Measurements from ENCODE around the gene GPR155. TPM values are rescaled to one million over a fixed set of nuclear protein-coding genes. Genes with fewer than 3 reads are reported as not detected.

Gene GPR155
- total RNA-seq, 4 donors from 2014 or later, result 28.8 to 43.2 (median 39.1) TPM

DNA sequence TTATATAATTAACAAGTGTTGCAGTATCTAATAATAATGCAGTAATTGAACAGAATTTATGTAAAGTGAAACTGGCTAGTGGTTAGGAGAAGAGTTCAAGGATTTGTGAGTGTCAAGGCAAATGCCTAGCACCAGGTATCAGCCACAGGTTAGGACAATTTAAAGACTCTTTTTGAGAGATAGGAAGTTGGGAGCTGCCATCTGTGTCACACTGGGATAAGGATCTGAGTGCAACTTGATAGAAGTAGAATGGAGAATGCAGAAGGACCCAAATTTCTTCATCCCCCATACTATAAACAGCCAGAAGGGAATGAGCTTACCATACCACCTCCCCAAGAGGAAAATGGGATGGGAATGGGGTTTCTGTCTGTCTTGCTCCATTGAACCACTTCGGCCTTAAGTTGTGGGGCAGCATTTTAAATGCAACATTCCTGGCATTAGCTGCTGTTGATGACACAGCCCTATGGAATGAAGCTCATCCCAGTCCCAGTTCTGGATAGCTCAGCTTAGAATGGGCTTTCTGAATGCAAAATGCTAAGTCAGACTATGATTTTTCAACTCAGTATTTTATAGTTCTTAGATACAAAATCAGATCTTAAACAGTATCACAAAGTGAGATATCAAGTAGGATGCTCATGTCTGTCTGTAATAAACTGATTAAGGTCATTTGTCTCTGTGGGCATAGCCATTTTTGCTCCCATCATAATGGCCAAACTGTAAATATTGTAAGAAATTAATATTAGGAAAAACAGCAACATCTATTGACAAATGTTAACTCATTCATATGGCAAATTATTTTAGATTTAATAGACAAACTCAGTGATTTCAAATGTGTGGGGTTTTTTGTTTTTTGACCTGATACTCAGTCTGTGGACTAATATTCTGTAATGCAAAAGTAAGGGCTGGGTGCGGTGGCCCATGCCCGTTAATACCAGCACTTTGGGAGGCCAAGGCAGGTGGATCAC lies 44.0 kb downstream of the GPR155 start:
- Histone ChIP-seq H3K4me1 (peaks cover 4 to 28% (median 17%) of the 10 kb centered on the region in 4 donors), H3K27me3 (no peaks in the 10 kb centered on the region), H3K9me3 (no peaks in the 10 kb centered on the region), H3K4me3 (no peak overlapping the region), H3K36me3 (peaks cover 0 to 67% (median 25%) of the 10 kb centered on the region in 4 donors), H3K27ac (replicated peaks in 1 of 4) (no peak overlapping the region)
- TF ChIP-seq POLR2A (IDR thresholded peaks at IDR 0.05; ENCODE audit: low read depth), result no peak
- no peak for DNase-seq (ENCODE audit: extremely low spot score)
- WGBS, result 71% methylated on average over 3 of the region's 3 CpGs
- intact Hi-C loops (cut with DNase I), result no loop called here

DNA sequence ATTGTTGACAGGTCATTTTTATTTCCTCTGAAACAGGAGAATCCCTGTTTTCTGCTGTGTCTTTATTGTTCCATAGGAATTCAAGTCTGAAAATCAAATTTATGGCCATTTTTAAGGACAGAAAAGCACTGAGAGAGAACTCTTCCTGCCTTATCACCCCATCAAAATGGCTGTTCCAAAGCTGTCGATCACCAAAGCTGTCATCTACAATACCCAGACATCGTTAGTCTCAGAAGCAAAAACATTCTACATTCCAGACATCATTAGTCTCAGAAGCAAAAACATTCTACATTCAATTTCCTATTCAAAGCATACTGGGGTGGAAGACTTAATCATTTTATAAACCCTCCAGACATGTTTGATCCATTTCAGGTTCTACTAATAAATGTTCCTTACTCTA lies 46.9 kb downstream of the GPR155 start:
- 80% methylated on average over 2 of the region's 2 CpGs for WGBS

GRCh38 chr2:174439323-174439722 lies 47.5 kb downstream of the GPR155 start:
- Histone ChIP-seq H3K36me3 (peaks cover 0 to 63% (median 19%) of the 10 kb centered on the region in 4 donors), H3K27ac (replicated peaks in 1 of 4) (no peak overlapping the region), H3K4me1 (peaks cover 4 to 31% (median 18%) of the 10 kb centered on the region in 4 donors), H3K27me3 (no peaks in the 10 kb centered on the region), H3K4me3 (no peak overlapping the region), H3K9me3 (no peaks in the 10 kb centered on the region)
- intact Hi-C loops (cut with DNase I), result no loop called here
- WGBS, result 78% methylated on average over 2 of the region's 2 CpGs
- TF ChIP-seq POLR2A (IDR thresholded peaks at IDR 0.05; ENCODE audit: low read depth), result no peak
- DNase-seq (ENCODE audit: extremely low spot score), result no peak

More for the DNA sequence above, 46.9 kb downstream of the GPR155 start:
- H3K4me1 ChIP-seq, result peaks cover 4 to 37% (median 21%) of the 10 kb centered on the region in 4 donors
- no peak for DNase-seq (ENCODE audit: extremely low spot score)
- intact Hi-C loops (cut with DNase I), result no loop called here
- H3K9me3 ChIP-seq, result no peaks in the 10 kb centered on the region
- no peak overlapping the region for H3K27ac ChIP-seq (replicated peaks in 1 of 4)
- peaks cover 0 to 69% (median 25%) of the 10 kb centered on the region in 4 donors for H3K36me3 ChIP-seq
- no peak overlapping the region for H3K4me3 ChIP-seq
- no peak for TF ChIP-seq EP300 (IDR thresholded peaks at IDR 0.05)
- TF ChIP-seq, protein P1, sequence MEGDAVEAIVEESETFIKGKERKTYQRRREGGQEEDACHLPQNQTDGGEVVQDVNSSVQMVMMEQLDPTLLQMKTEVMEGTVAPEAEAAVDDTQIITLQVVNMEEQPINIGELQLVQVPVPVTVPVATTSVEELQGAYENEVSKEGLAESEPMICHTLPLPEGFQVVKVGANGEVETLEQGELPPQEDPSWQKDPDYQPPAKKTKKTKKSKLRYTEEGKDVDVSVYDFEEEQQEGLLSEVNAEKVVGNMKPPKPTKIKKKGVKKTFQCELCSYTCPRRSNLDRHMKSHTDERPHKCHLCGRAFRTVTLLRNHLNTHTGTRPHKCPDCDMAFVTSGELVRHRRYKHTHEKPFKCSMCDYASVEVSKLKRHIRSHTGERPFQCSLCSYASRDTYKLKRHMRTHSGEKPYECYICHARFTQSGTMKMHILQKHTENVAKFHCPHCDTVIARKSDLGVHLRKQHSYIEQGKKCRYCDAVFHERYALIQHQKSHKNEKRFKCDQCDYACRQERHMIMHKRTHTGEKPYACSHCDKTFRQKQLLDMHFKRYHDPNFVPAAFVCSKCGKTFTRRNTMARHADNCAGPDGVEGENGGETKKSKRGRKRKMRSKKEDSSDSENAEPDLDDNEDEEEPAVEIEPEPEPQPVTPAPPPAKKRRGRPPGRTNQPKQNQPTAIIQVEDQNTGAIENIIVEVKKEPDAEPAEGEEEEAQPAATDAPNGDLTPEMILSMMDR (IDR thresholded peaks at IDR 0.05), result no peak
- no peak for TF ChIP-seq POLR2A (IDR thresholded peaks at IDR 0.05; ENCODE audit: low read depth)
- TF ChIP-seq POLR2AphosphoS5 (IDR thresholded peaks at IDR 0.05), result no peak
- H3K27me3 ChIP-seq, result no peaks in the 10 kb centered on the region

- Histone ChIP-seq H3K4me3 (no peak overlapping the region), H3K4me1 (peaks cover 4 to 30% (median 17%) of the 10 kb centered on the region in 4 donors), H3K27ac (replicated peaks in 1 of 4) (no peak overlapping the region), H3K36me3 (peaks cover 0 to 59% (median 14%) of the 10 kb centered on the region in 4 donors), H3K9me3 (no peaks in the 10 kb centered on the region), H3K27me3 (no peaks in the 10 kb centered on the region)
- intact Hi-C loops (cut with DNase I), result no loop called here
- 82% methylated on average over 13 of the region's 13 CpGs for WGBS
- DNase-seq (ENCODE audit: extremely low spot score), result no peak
- TF ChIP-seq, protein P1 (IDR thresholded peaks at IDR 0.05), result no peak
- TF ChIP-seq EP300 (IDR thresholded peaks at IDR 0.05) (no peak), POLR2AphosphoS5 (IDR thresholded peaks at IDR 0.05) (no peak), POLR2A (IDR thresholded peaks at IDR 0.05; ENCODE audit: low read depth) (no peak)
Measured at GRCh38 chr2:174438146-174438886, 48.5 kb downstream of the GPR155 start.

GRCh38 chr2:174436351-174436750 lies 50.5 kb downstream of the GPR155 start:
- no peak for DNase-seq (ENCODE audit: extremely low spot score)
- no peaks in the 10 kb centered on the region for H3K27me3 ChIP-seq
- no peaks in the 10 kb centered on the region for H3K9me3 ChIP-seq
- no peak overlapping the region for H3K27ac ChIP-seq (replicated peaks in 1 of 4)
- intact Hi-C loops (cut with DNase I), result no loop called here
- TF ChIP-seq POLR2AphosphoS5 (IDR thresholded peaks at IDR 0.05), result no peak
- TF ChIP-seq, protein P1 (IDR thresholded peaks at IDR 0.05), result no peak
- TF ChIP-seq EP300 (IDR thresholded peaks at IDR 0.05), result no peak
- peaks cover 4 to 19% (median 7%) of the 10 kb centered on the region in 4 donors for H3K4me1 ChIP-seq
- H3K4me3 ChIP-seq, result no peak overlapping the region
- peaks cover 0 to 62% (median 11%) of the 10 kb centered on the region in 4 donors for H3K36me3 ChIP-seq
